Fibroblast of the aortic adventitia (primary cell): ENCODE measurements around the gene IFNAR2. TPM values are rescaled to one million over a fixed set of nuclear protein-coding genes. Genes with fewer than 3 reads are reported as not detected.

Source experiments
- DNase-seq: peaks from one replicate; pipeline ENCODE4 v3.0.0-alpha.2; 2010; ENCODE audit warnings: low read depth
- H3K4me3 ChIP-seq: 2 replicates; pipeline ENCODE4 v1.5.1; 2011; ENCODE audit warnings: low read depth, mild to moderate bottlenecking, control low read depth, low read length, moderate library complexity
- CTCF ChIP-seq: IDR thresholded peaks from 2 replicates; pipeline ENCODE4 v1.5.1; 2011; ENCODE audit warnings: mild to moderate bottlenecking, low read length, control low read depth, inconsistent platforms; ENCODE audit not compliant: insufficient read depth
- total RNA-seq: library from RNA; depleted of rRNA; stranded (reverse); fragments of >200 nt; gene quantifications from 2 replicates; pipeline ENCODE4 v1.2.3, GENCODE V29; 2012; ENCODE audit warnings: low replicate concordance

The IFNAR2 gene
- total RNA-seq, 1 donor, result 6.0 TPM

DNA sequence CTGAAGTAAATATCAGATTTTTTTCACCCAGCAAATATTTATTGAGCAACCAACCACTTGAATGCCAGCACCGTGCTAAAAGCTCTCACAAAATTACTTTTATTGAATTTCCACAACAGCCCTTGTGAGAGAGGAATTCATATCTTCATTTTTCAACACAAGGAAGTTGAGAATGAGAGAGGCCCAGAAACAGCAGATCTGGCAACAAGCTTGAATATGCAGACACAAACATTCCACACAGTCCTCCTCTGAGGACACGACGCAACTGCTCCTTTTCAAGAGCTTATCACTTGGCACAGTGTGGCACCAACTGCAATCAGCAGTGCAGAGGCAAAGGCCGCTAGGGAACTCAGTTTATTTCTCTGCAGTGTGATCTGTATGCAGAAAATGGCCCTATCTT is 32.2 kb upstream of the IFNAR2 start:
- no peak overlapping the region for H3K4me3 ChIP-seq
- peak; percentile 14 for DNase-seq
- no peak for TF ChIP-seq CTCF

GRCh38 chr21:33198346-33199099 is 31.2 kb upstream of the IFNAR2 start:
- H3K4me3 ChIP-seq, result no peak overlapping the region
- TF ChIP-seq CTCF, result no peak
- peak; percentile 26 for DNase-seq

DNA sequence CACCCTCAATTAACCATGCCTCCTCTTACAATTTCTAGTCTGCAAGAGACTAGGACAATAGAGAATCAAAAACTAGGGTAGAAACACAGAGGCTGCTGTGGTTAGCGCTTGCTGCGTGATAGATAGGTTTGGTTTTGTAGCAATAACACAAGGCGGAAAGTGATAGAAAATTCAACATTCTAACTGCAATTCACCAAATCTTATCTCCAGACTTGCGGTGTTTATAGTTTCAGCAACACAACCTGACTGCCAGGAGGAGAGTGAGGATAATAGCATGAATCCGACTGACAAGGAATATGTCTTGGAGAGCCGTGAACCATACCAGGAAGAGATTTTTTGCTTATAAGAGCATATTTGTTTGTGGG is 30.7 kb upstream of the IFNAR2 start:
- DNase-seq, result no peak
- TF ChIP-seq CTCF, result no peak
- no peak overlapping the region for H3K4me3 ChIP-seq

DNA sequence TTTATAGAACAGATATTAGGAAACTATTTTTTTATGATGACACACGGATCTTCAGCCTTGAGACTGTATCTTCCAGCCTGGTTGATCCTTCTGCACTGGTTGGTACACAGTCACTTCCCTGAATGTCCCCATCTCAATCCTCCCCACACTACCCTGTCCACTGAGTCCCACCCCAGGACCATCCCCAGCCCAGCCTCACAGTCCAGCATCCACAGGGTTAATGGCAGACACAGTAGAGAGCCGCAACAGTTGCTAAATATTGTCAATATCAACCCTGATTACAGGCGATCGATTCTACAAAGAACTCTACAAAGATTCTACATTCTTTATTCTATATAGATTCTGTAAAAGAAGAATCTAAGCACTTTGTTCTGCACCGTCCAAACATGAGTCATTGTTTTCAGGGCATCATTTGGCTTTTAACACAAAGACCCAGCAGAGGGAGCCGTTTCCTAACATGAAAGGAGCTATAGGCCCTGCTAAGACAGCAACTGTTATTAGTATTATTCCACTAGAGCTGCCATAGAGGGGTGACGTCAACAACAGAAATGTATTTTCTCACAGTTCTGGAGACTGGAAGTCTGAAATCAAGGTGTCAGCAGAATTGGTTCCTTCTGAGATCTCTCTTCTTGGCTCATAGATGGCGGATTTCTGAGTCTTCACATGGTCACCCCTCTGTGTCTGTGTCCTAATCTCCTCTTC is 30.1 kb upstream of the IFNAR2 start:
- peak; percentile 81 for TF ChIP-seq CTCF
- no peak overlapping the region for H3K4me3 ChIP-seq
- DNase-seq, result peak; percentile 97

DNA sequence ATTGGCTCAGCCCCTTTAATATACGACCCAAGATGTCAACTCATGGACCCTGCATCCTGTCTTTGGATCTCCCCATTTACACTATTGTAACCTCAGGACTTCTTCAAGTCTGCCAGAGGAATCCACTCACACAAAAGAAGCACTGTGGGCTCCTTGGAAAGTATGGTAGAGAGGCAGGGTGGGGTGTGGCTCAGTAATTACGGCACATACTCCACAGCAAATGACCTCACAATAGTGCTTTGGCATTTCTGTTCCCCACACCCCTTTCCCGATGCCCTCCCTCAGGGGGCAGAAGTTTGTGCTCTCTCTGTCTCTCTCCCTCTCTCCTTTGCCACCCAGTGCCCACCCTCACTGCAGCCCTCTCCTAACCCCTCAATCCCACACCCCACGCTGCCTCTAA is 27.8 kb upstream of the IFNAR2 start:
- no peak overlapping the region for H3K4me3 ChIP-seq
- no peak for TF ChIP-seq CTCF
- DNase-seq, result no peak

DNA sequence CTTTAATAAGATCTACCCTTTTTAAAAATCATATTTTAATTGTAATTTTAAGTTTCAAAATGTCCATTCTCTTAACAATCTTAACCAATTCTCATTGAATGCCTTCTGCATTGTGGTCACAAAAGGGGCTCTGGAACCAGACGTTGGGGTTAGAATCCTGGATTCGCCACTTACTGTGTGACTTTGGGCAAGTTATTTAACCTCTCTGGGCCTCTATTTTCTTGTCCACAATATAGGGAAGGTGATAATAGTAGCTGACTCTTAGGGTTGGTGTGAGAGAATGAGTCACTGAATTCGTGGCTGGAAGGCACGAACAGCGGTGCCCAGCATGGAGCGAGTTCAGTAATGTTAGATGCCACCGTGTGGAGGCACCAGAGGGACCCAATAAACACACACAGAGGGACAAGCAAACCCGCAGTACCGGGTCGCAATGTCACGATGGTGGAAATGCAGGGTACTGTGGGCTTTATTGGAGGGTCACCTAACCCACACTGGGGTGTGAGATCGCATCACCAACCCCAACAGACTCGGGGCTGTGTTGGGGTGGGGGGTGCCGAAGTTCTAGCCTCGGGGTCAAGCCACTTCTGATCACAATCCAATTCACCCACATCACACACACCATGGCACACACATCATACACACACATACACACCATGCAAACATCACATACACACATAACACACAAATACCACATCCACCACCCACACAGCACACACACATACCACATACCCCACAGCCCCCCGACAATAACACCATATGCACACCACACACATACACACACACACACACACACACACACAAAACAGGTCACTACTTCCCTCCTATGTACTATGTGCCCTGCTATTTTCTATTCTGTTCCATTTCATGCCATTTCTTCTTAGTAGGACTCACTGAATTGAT is 27.0 kb upstream of the IFNAR2 start:
- no peak for TF ChIP-seq CTCF
- no peak for DNase-seq
- H3K4me3 ChIP-seq, result no peak overlapping the region
